IgD-negative memory B cell (primary cell): ENCODE data around the gene RIN2. TPM values are rescaled to one million over a fixed set of nuclear protein-coding genes. Genes with fewer than 3 reads are reported as not detected.
A peak's percentile ranks its signal among the peaks of the same experiment; 100 is the strongest.

ENCODE experiments used
- H3K27ac Mint-ChIP-seq, 3 donors: one replicate each; pipeline ENCODE4 v1.8.0; 2020 to 2022; ENCODE audit warnings: mild to moderate bottlenecking in 3 of 3, mixed read lengths in 3 of 3, moderate library complexity in 1 of 3
- H3K27me3 Mint-ChIP-seq: one replicate; pipeline ENCODE4 v1.8.0; 2021; ENCODE audit warnings: mixed read lengths
- H3K36me3 Mint-ChIP-seq: one replicate; pipeline ENCODE4 v1.8.0; 2020; ENCODE audit warnings: mild to moderate bottlenecking, mixed read lengths
- H3K4me1 Mint-ChIP-seq, 3 donors: one replicate each; pipeline ENCODE4 v1.8.0; 2020 to 2022; ENCODE audit warnings: mixed read lengths in 3 of 3, mild to moderate bottlenecking in 1 of 3
- H3K4me3 Mint-ChIP-seq, 4 donors: one replicate each; pipeline ENCODE4 v1.8.0; 2020 to 2022; ENCODE audit warnings: mild to moderate bottlenecking in 4 of 4, mixed read lengths in 4 of 4, moderate library complexity in 3 of 4
- H3K9me3 Mint-ChIP-seq, 3 donors: one replicate each; pipeline ENCODE4 v1.8.0; 2020 to 2021; ENCODE audit warnings: mixed read lengths in 3 of 3, mild to moderate bottlenecking in 1 of 3
- polyA plus RNA-seq: library from polyadenylated mRNA; unstranded; fragments of 300-500 nt; fragmentation: Illumina TruSeq; gene quantifications from one replicate; pipeline ENCODE4 v1.2.3, GENCODE V29; 2021

The RIN2 gene
- polyA plus RNA-seq, 1 donor from 2014 or later: not detected

GRCh38 chr20:19781235-19781634 lies 23.2 kb downstream of the RIN2 start:
- peaks cover 3% of the 10 kb centered on the region for H3K36me3 Mint-ChIP-seq
- peaks cover 6% of the 10 kb centered on the region for H3K27me3 Mint-ChIP-seq
- no peak overlapping the region for H3K27ac Mint-ChIP-seq
- H3K9me3 Mint-ChIP-seq: peaks cover 0 to 5% (median 3%) of the 10 kb centered on the region in 3 donors
- H3K4me1 Mint-ChIP-seq: peaks cover 6 to 18% (median 14%) of the 10 kb centered on the region in 3 donors
- no peak overlapping the region for H3K4me3 Mint-ChIP-seq

DNA sequence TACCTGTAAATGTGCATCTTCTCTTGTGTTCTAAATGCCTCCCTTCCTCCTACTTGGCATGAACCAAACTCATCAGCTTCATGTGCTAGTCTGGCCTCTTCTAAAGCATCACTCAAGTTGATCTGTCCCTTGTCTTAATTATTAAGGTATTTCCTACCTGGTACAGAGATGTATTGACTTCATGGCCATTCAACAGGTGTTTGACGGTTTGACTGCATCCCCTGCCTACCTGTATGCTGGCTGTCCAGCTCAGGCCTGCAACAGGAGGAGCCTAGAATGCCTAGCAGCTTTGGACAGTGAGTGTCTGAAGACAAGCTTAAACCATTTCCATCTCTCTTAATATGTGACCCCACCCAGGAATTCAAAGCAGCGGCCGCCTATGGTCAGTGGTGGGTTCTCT lies 24.6 kb downstream of the RIN2 start:
- peaks cover 6 to 18% (median 14%) of the 10 kb centered on the region in 3 donors for H3K4me1 Mint-ChIP-seq
- no peak overlapping the region for H3K4me3 Mint-ChIP-seq
- peaks cover 3% of the 10 kb centered on the region for H3K27me3 Mint-ChIP-seq
- H3K9me3 Mint-ChIP-seq: peaks cover 0 to 5% (median 3%) of the 10 kb centered on the region in 3 donors
- H3K27ac Mint-ChIP-seq: no peak overlapping the region
- peaks cover 3% of the 10 kb centered on the region for H3K36me3 Mint-ChIP-seq

GRCh38 chr20:19783966-19784401 lies 25.9 kb downstream of the RIN2 start:
- H3K4me3 Mint-ChIP-seq: no peak overlapping the region
- peaks cover 3% of the 10 kb centered on the region for H3K36me3 Mint-ChIP-seq
- peaks cover 6 to 18% (median 14%) of the 10 kb centered on the region in 3 donors for H3K4me1 Mint-ChIP-seq
- H3K27ac Mint-ChIP-seq: peak overlapping the region in 1 of 3 donors; percentile 68
- H3K27me3 Mint-ChIP-seq: peaks cover 3% of the 10 kb centered on the region
- peaks cover 3 to 11% (median 5%) of the 10 kb centered on the region in 3 donors for H3K9me3 Mint-ChIP-seq

DNA sequence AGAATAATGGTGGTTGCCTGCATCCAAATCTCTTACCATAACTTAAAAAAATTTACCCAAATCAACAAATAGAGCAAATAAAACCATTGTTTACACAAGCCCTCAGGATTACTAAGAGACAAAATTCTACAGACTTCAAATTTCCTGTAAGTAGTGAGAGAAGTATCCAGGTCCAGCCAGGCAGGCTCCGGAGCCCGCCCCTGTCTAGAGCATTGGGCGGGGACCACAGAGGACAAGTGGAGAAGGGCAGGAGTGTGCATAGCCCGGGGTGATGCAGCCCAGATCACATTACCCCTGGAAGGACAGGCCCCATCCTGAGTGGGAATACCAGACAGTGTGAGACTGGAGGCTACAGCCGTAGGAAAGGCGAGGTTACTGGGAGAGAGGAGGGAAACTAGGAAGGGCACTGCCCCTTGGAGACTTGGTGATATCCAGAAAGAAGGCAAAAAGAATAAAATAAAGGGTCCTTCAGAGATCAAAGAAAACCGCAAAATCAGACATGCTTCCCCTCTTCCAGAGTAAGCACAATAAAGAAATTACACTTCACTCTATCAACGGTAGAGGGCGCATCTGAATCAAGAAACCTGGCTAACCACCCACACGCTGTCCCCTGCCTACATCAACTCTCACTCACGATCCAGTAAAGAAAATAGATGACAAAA lies 26.6 kb downstream of the RIN2 start:
- H3K4me1 Mint-ChIP-seq: peaks cover 6 to 18% (median 14%) of the 10 kb centered on the region in 3 donors
- peak overlapping the region in 1 of 4 donors; percentile 71 for H3K4me3 Mint-ChIP-seq
- peaks cover 3% of the 10 kb centered on the region for H3K27me3 Mint-ChIP-seq
- H3K27ac Mint-ChIP-seq: no peak overlapping the region
- H3K36me3 Mint-ChIP-seq: peaks cover 3% of the 10 kb centered on the region
- H3K9me3 Mint-ChIP-seq: peaks cover 3 to 12% (median 5%) of the 10 kb centered on the region in 3 donors

- Mint-ChIP-seq H3K4me3 (peak overlapping the region in 1 of 4 donors; percentile 71), H3K27ac (no peak overlapping the region), H3K9me3 (peaks cover 5 to 12% (median 5%) of the 10 kb centered on the region in 3 donors), H3K4me1 (peaks cover 6 to 15% (median 12%) of the 10 kb centered on the region in 3 donors), H3K36me3 (peaks cover 3% of the 10 kb centered on the region), H3K27me3 (peaks cover 3% of the 10 kb centered on the region)
Observed at GRCh38 chr20:19785173-19785982, 27.3 kb downstream of the RIN2 start.

DNA sequence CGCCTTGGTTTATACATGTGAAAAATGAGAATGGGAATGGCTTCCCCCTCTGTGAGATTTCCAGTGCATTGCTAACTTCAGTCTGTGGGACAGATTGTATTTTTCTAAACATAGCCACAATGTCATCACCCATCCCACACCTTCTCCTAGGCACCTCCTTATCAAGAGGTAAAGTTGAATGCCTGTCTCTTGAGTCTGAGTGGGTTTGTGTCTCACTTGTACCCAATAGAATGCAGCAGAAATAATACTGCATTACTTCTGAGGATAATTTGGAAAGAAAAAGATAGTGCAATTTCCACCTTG lies 27.9 kb downstream of the RIN2 start:
- H3K4me1 Mint-ChIP-seq: peaks cover under 1 to 9% (median 6%) of the 10 kb centered on the region in 3 donors
- peaks cover 3% of the 10 kb centered on the region for H3K27me3 Mint-ChIP-seq
- H3K4me3 Mint-ChIP-seq: no peak overlapping the region
- H3K9me3 Mint-ChIP-seq: peaks cover 3 to 8% (median 5%) of the 10 kb centered on the region in 3 donors
- H3K27ac Mint-ChIP-seq: no peak overlapping the region
- no peaks in the 10 kb centered on the region for H3K36me3 Mint-ChIP-seq

DNA sequence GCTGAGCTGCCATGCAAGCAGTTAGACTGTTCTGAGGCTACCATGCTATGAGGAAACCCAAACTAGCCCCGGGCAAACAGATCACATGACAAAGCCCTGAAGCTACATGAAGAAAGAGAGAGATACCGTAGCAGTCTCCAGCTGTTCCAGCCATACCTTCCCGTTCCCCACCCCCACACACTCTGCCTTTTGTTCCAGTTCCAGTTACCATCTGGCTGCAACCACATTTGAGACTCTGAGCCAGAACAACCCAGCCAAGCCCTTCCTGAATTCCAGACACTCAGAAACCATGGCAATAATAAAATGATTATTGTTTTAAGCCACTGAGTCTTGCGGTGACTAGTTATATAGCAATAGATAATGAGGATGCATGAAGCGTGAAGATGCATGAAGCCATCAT lies 28.3 kb downstream of the RIN2 start:
- H3K27me3 Mint-ChIP-seq: peaks cover 3% of the 10 kb centered on the region
- H3K9me3 Mint-ChIP-seq: peaks cover 1 to 7% (median 5%) of the 10 kb centered on the region in 3 donors
- H3K4me1 Mint-ChIP-seq: peaks cover 0 to 9% (median 4%) of the 10 kb centered on the region in 3 donors
- no peak overlapping the region for H3K27ac Mint-ChIP-seq
- H3K4me3 Mint-ChIP-seq: no peak overlapping the region
- H3K36me3 Mint-ChIP-seq: no peaks in the 10 kb centered on the region

DNA sequence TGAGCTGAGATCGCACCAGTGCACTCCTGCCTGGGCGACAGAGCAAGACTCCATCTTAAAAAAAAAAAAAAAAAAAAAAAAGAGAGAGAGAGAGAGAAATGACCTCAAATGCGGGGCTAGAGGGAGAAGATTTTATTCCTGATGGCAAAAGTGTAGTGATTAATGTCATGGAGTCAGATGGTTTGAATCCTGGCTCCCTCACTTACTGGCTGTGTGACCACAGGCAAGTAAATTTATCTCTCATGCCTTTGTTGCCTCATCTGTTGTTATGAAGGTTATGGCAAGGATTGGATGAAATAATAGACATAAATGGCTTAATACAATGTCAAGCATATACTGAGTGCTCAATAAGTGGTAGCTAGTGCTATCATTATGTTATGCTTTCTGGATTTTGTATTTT lies 29.3 kb downstream of the RIN2 start:
- H3K27me3 Mint-ChIP-seq: peaks cover 5% of the 10 kb centered on the region
- H3K4me3 Mint-ChIP-seq: no peak overlapping the region
- H3K36me3 Mint-ChIP-seq: no peaks in the 10 kb centered on the region
- peaks cover 0 to 9% (median 4%) of the 10 kb centered on the region in 3 donors for H3K4me1 Mint-ChIP-seq
- H3K27ac Mint-ChIP-seq: no peak overlapping the region
- peaks cover 1 to 7% (median 5%) of the 10 kb centered on the region in 3 donors for H3K9me3 Mint-ChIP-seq

DNA sequence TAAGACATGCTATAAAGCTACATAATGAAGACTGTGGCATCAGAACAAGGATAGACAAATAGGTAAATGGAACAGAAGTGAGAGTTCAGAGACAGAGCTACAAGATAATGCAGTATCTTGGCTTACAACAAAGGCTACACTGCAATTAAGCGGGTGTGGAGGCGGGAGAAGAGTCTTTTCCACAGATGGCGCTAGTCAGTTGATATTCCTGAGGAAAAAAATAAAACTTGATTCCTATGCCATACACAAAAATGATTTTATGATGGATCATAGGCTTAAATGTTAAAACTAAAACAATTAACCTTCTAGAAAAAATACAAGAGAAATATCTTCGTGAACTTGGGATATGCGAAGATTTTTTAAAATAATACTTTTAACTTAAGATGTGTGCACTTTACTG lies 31.0 kb downstream of the RIN2 start:
- peaks cover 1 to 7% (median 5%) of the 10 kb centered on the region in 3 donors for H3K9me3 Mint-ChIP-seq
- peaks cover 0 to 9% (median 4%) of the 10 kb centered on the region in 3 donors for H3K4me1 Mint-ChIP-seq
- H3K36me3 Mint-ChIP-seq: no peaks in the 10 kb centered on the region
- no peak overlapping the region for H3K4me3 Mint-ChIP-seq
- H3K27me3 Mint-ChIP-seq: peaks cover 6% of the 10 kb centered on the region
- peak overlapping the region in 1 of 3 donors; percentile 14 for H3K27ac Mint-ChIP-seq

DNA sequence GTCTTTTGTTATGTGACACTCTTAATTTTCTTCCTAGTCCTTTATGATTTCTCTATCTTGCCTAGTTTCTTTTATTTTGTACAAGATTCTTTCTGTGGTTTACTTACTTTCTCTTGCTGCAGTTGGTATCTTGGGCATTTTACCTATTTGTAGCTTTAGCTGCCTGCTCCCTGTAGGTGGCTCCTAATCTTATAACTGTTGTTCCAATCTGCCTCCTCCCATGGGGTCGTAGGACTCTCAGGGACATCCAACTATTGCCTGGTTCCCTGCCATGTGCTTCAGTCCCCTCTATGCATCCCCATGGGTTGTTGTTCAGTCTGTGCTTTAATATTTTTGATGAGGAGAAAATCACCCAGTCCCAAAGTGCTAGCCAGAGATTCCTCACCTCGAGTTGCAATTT lies 31.4 kb downstream of the RIN2 start:
- Mint-ChIP-seq H3K9me3 (peaks cover 1 to 7% (median 5%) of the 10 kb centered on the region in 3 donors), H3K27me3 (peaks cover 6% of the 10 kb centered on the region), H3K4me3 (peak overlapping the region in 1 of 4 donors; percentile 28), H3K4me1 (peaks cover 0 to 9% (median 3%) of the 10 kb centered on the region in 3 donors), H3K27ac (no peak overlapping the region), H3K36me3 (no peaks in the 10 kb centered on the region)

- Mint-ChIP-seq H3K4me3 (no peak overlapping the region), H3K36me3 (peaks cover 4% of the 10 kb centered on the region), H3K9me3 (peaks cover 1 to 7% (median 5%) of the 10 kb centered on the region in 3 donors), H3K27me3 (peaks cover 3% of the 10 kb centered on the region), H3K27ac (no peak overlapping the region), H3K4me1 (no peaks in the 10 kb centered on the region)
Observed at GRCh38 chr20:19791887-19792286, 33.8 kb downstream of the RIN2 start.

DNA sequence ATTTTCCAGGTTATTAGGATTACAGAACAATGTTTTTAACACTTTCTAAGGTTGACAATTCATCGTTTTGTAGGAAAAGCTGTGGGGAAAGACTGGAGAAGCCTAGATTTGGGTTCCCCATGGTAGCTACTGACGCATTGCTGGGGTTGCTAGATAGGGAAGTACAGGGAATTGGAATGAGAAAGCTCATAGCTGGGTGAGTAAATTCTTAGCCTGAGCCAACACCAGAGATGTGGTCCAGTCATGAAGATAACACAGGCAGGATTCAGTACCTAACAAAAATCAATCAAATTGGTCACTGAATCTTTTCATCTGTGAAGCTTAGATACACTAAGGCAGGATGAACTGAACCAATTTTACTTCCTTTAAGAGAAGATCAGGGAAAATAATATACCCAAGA lies 35.7 kb downstream of the RIN2 start:
- Mint-ChIP-seq H3K36me3 (peaks cover 4% of the 10 kb centered on the region), H3K27ac (no peak overlapping the region)

DNA sequence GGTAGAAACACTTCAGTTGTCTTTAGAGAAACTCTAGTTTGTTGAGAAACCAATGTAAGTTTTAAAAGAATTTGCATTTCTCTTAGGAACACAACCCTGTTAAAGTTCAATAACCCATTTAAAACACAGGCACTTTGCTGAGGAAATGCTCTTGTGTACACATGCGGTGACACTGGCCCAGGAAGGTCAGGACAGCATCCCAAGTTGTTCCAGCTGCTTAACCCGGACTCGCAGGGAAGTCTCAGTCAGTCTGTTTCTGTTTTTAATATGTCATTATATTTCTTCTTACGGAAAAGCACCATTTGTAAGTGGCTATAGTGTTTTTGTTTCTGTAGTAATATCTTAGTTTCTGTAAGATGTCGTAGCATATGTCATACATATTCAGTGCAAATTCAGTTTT lies 36.9 kb downstream of the RIN2 start:
- Mint-ChIP-seq H3K4me3 (no peak overlapping the region), H3K27ac (no peak overlapping the region), H3K4me1 (no peaks in the 10 kb centered on the region), H3K9me3 (no peaks in the 10 kb centered on the region), H3K36me3 (peaks cover 4% of the 10 kb centered on the region), H3K27me3 (peaks cover 3% of the 10 kb centered on the region)

More for the DNA sequence above, 35.7 kb downstream of the RIN2 start:
- Mint-ChIP-seq H3K4me1 (no peaks in the 10 kb centered on the region), H3K27me3 (peaks cover 3% of the 10 kb centered on the region), H3K9me3 (peaks cover 1 to 3% (median 3%) of the 10 kb centered on the region in 3 donors), H3K4me3 (no peak overlapping the region)

- Mint-ChIP-seq H3K4me1 (peaks cover 0 to 7% (median 2%) of the 10 kb centered on the region in 3 donors), H3K27ac (no peak overlapping the region), H3K27me3 (no peaks in the 10 kb centered on the region), H3K4me3 (no peak overlapping the region), H3K36me3 (peaks cover 4% of the 10 kb centered on the region), H3K9me3 (no peaks in the 10 kb centered on the region)
Observed at GRCh38 chr20:19799325-19799724, 41.3 kb downstream of the RIN2 start.

DNA sequence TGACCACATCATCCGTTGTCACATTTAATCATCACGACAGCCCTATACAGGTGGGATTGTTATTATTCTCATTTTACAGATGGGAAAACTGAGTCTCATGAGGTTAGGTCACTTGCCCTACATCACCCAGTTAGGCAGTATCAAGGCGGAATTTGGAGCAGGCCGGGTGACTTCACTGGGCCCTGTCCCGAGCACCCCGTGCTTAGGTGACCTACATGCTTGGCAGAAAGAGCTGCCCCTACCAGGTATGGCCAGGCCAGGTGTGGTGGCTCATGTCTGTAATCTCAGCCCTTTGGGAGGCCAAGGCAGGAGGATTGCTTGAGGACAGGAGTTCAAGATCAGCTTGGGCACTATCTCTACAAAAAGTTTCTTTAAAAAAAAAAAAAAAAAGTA lies 44.0 kb downstream of the RIN2 start:
- Mint-ChIP-seq H3K9me3 (peaks cover 0 to 3% (median 0%) of the 10 kb centered on the region in 3 donors), H3K4me3 (no peak overlapping the region), H3K4me1 (peaks cover 0 to 7% (median 4%) of the 10 kb centered on the region in 3 donors), H3K36me3 (no peaks in the 10 kb centered on the region), H3K27ac (no peak overlapping the region), H3K27me3 (no peaks in the 10 kb centered on the region)
